ENCODE data around the gene GRIK3.

GRCh38 chr1:36853638-36854037 lies 180.7 kb downstream of the GRIK3 start:
- TF ChIP-seq CTCF (IDR thresholded peaks at IDR 0.05; ENCODE audit: insufficient read depth, low read length), result no peak
- TF ChIP-seq POLR2AphosphoS5 (IDR thresholded peaks at IDR 0.05; ENCODE audit: low read depth), result no peak
- no peak for TF ChIP-seq REST (IDR thresholded peaks at IDR 0.05; ENCODE audit: insufficient replicate concordance, low read depth)
- TF ChIP-seq SPI1 (IDR thresholded peaks at IDR 0.05; ENCODE audit: borderline replicate concordance, low read depth), result no peak
